GM18520 (cell line): ENCODE measurements around the gene FAM163A.

Source experiments
- ATAC-seq: cut with Tn5 transposase; IDR thresholded peaks from one replicate; pipeline ENCODE4 v1.9.1; 2021; ENCODE audit not compliant: unreplicated experiment

The FAM163A gene

DNA sequence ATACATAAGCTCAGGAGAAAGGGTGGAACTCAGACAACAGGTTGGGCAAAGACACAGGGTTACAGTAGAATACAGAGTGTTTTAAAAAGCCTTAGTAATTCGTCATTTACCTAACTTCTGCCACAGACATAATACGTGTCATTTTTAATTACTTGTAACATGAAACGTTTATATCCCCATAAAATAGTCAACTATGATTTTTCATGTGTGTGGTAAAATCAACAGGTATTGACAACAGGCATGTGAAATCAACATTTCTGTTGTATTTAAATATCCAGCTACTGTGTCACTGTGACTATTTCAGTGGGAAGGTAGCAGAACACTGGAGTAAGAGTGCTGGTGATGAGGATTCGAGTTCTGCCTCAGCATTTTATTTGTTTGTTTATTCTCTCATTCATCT, 5.7 kb downstream of the FAM163A start:
- ATAC-seq: no peak

DNA sequence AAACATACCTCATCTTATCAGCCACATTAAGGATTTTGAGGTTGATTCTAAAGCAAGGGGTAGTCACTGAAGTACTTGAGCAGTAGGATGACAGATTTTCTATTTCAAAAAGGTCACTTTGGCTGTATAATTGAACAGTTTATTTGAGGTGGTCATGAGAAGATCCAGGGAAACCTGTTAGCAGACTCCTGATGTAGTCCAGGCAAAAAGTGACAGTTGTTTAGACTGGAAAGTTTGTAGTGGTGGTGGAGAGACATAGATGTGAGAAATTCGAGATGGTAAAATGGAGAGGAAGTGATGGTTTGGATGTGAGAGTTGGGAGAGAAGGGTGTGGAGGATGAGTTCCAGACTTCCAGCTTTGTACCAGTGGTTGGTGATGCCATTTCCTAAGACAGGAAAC, 7.5 kb downstream of the FAM163A start:
- no peak for ATAC-seq

DNA sequence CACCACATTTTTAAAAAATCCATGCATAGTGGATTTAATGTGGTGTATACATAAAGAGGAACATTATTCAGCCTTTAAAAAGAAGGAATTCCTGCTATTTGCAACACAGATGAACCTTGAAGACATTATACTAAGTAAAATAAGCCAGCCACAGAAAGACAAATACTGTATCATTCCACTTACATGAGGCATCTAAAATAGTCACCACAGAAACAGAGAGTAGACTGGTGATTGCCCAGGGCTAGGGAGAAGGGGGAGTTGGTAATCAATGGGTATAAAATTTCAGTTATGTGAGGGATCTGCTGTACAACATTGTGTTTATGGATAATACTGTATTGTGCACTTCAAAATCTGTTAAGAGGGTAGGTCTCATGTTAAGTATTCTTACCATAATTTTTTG, 10.0 kb downstream of the FAM163A start:
- ATAC-seq: no peak

DNA sequence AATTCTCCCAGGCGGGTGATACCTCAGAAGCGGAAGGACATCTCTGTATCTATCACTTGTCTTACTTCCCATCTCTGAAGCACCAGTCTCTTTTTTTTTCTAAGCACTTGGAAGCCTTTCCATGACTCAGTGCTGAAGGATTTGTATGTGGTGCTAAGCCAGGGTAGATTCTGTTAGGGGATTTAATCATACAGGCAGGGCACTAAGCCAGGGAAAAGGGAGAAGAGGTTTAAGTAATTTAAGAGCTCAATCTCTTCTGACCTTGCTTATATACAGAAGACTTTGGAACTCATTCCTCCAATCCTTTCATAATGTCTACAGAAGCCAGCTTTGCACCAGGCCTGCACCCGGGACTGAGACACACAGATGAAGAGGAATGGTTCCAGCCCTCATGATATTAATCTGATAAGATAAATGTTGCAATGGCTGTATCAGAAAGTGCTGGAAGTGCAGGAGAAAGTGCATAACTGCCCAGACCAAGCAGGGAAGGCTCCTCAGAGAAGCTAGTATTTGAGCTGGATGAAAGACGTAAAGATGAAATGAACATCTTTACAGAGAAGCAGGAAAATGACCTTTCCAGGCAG, 11.0 kb downstream of the FAM163A start:
- no peak for ATAC-seq

DNA sequence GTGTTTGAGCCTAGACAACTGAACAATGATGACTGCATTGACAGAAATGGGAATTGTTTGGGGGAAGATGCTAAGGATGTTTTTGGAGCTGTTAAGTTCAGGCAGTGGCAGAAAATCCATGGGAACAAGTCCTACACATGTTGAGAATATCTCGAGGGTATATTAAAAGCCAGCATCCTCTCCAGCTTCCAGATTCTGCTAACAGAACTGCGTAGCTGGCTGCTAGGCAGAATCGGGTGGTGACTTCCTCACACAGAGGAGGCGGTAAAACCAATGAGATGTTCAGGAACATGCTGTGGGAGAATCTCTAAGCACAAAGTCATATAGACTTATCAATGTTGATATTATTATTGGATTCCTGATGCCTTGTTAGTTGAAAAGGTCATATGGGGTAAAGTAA, 14.8 kb downstream of the FAM163A start:
- ATAC-seq: no peak

DNA sequence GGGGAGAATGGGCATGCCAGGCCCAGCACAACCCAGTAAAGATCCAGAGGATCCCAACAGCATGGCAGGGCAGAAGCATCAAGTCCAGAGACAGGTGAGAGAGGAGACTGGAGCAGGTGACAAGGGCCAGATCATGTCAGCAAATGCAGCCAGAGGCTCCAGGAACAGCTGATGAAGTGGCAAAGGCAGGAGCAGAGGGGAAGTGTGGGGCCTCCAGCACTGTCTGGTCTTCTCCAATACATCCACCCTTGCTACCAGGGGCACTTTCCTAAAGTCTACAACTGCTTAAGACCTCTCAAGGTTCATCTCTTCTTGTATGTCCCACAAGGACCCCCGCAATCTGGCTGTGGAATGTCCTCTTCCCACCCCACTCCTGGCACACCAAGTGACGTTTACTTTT, 17.4 kb downstream of the FAM163A start:
- ATAC-seq: no peak

DNA sequence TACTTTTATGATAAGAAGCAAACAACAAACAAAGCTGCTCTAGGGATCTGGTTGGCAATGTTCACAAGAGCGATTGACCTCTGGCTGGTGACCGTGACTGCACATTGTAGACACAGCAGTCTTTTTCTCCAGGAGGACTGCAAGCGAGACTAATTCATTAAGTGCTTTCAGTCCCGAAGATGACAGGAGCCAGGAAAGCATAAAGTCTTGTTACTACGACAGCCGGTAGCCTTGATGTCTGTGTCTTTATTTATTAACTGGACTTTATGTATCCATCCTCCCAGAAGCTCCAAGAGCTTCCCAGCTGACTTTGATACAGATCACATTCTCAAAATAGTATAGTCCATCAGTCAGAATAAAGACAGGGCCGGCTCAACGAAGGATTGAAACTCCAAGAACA, 18.2 kb downstream of the FAM163A start:
- ATAC-seq: no peak

DNA sequence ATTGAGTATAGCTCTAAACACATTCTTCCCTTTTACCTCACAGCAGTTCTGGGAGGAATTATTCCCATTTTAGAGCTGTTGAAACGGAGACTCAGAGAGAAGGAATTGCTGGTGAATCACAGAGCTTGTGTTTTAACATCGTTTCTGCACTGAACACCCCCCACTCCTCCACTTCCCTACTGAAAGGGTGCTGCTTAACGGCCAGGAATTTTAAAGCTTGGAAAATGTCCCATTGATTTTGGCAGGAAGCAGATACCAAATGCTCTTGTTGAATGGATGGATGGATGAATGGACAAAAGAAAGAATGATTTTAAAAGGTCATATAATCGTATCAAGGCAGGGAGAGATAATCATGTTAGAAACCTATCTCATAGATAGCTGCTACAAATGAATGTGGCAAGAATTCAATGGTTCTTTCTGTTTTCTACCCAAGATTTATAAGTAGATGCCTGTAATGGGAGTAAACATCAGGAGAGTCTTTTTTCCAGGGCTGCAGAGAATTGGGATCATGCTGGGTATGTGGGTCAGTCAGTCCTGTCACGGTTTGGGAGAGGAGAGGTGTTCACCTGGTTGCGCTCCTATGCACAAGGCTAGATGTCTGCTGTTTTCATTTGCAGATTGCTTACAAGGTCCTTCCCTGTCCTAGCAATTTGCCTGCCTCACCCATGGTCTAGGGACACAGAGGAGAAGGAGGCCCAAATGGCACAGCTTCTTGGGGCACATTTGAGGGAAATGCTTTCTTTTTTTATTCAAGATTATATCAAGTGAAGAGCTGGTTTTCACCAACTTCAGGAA, 19.0 kb downstream of the FAM163A start:
- ATAC-seq: no peak

DNA sequence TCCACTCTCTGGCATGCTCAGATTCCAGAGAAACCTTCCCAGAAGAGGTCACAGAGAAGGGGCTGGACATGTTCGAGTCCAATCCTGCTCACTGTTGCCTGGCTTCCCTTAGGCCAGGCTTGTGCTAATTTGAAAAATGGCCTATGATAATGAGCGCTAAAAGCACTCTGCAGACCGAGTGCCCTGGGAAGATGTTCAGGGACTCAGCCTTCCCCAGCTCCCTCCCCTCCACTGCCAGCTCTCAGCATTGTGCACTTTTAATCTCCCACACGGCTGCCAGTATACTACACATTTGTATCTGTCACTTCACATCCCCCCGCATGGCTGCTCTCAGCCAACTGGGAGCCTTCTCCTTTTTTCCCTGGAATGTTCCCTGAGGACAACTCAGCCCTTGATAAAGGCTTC, 24.1 kb downstream of the FAM163A start:
- no peak for ATAC-seq

DNA sequence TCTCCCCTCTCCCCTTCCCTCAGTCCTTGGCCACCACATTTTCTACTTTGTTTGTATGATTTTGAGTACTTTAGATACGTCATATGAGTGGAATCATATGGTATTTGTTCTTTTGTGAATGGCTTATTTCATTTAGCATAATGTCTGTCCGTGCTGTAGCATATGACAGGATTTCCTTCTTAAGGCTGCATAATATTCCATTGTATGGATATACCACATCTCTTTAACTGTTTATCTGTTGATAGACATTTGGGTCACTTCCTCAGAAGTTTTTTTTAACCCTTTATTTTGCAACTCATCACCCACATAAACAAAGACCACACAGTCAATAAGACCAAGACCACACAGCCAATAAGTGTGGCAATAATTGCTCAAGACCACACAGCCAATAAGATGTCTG, 24.9 kb downstream of the FAM163A start:
- ATAC-seq: no peak

DNA sequence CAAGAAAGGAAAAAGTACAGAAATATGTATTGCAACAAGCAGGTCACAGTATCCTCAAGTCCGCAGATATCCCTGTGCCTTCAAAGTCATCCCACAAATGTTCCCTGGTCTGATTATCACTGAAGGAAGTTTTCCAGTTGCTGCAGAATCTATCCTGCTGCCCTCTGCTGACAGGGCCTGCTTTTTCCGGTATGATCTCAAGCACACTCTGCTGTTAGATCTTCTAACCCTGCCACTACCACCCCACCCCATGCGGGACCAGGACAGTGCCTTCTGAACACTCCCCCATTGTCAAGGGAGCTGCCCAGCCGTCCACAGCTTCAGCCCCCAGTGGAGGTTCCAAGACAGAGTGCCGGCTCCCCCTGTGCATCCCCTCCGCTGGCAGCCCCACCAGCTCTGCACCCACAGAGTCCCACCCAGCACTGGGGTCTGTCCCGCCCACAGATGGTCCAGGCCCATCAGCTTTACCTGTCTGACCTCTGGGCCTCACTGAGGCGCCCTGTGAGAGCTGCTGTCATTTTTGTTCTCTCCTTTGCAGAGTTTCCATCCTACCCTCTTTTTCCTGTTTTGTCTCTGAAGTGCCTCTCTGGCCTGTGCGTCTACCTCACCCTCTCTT, 27.9 kb downstream of the FAM163A start:
- ATAC-seq: no peak

DNA sequence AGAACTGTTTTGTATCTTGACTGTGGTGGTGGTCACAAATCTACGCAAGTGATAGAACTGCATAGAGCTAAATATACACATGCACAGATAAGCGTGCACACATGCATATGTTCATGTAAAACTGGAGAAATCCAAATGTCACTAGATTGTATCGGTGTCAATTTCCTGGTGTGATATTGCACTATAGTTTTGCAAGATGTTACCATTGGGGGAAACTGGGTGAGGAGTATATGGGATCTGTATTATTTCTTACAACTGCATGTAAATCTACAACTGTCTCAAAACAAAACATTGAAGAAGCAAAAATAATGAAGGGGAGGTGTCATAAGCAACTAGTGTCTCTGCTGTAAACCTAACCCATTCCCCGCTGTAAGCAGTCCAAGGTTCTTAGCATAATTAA, 30.2 kb downstream of the FAM163A start:
- ATAC-seq: no peak

DNA sequence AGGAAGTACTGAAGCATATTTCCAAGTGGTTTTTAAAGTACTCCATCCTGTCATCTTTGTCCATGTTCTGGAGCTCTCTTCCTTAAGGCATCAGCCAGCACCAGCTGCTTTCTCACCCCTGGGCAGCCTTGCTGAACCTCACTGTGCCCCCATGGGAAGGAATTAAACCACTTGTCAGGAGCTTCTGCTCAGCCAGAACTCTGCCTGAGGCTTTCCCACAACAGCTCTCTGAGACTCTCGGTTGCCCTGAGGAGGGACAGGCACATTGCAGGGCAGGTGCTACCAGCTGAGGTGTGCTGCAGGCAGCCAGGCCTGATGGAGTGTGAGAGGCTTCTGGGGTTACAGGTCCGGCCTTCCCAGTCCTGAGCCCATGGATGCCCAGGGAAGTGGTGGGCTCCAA, 30.9 kb downstream of the FAM163A start:
- no peak for ATAC-seq

DNA sequence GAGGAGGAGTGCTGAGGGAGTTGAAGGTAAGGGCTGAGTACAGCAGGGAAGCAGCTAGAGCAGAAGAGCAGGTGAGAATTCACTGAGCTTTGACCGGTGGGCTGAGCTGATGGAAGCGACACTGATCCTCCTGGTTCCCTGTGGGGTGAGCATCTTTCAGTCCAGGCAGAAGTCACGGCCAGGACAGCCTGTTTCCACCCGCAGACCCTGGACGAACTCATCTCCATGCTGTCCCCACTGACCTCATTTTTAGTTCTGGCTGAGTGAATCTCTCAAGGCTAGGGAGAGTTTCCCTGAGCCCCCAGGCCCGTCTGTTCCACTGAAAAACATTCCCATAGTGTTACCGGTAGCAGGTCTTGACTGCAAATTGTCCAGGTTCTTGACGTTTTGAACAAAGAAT, 31.5 kb downstream of the FAM163A start:
- no peak for ATAC-seq

DNA sequence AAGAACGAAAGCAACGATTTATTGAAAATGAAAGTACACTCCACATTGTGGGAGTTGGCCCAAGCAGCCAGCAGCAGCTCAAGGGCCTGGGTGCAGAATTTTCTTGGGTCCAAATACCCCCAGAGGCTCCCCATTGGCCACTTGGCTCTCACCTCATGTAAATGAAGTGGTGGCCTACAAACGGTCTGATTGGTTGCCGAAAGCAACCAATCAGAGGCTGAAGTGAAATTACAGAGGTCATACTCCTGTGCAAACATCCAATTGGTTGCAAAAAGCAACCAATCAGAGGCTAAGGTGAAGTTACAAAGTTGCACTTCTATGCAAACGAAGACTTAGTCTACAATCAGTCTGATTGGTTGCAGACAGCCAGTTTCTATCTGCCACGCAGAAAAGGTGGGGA, 31.9 kb downstream of the FAM163A start:
- ATAC-seq: no peak

DNA sequence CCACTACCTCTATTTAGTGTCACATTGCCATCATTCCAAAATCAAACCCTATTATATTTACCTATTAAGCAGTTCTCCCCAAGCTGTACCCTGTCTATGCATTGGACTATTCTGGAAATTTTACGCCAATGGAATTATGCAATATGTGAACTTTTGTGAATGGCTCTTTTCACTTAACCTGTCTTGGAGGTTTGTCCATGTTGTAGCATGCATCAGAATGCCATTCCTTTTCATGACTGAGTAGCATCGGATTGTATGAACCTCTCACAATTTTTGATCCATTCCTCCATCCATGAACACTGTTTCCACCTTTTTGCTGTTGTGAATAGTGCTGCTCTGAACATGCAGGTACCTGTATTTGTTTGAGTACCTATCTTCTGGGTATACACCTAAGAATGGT, 33.7 kb downstream of the FAM163A start:
- ATAC-seq: no peak

DNA sequence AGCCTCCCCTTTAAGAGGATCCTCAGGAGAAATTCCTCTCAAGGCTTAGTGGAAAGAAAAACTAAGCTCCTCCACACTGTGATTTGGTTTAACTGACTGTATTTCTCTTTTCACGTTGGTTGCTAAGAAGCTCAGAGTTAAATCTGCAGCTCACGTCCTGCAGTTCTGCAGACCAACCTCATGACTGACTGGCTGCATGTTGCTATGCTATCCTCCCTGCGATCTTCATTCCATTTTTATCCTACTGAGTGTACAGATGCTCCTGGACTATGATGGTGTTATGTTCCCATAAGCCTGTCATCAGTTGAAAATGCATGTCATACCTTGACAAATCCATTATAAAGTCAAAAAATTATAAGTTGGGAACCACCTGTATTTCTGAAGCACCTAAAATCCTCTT, 34.6 kb downstream of the FAM163A start:
- no peak for ATAC-seq

DNA sequence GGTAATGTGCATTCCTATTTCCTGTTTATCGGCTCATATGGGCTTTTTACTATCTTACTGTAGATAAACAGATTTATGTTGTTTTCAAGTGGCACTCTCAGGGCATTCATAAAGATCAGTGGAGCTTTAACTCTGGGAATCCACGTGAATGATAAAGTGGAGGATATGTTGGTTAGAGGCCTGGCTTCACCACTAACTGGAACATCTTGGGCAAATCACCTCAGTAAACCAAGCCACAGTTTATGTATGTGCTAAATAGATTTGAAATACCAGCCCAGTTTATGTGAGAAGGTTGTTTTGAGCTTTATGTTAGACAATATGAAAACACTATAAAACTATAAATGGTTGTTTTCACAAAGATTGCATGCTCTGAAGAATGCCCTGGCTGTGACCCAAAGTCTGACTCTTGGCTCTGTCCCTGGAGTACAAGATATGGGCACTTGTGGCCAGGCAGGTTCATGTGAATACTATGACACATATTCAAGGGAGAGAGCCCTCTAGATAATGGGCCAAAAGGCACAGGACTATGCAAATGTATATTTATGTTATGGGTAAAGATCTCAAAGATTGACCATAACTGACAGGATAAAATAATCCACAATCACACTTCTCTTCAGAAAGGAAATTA, 36.7 kb downstream of the FAM163A start:
- ATAC-seq: no peak

DNA sequence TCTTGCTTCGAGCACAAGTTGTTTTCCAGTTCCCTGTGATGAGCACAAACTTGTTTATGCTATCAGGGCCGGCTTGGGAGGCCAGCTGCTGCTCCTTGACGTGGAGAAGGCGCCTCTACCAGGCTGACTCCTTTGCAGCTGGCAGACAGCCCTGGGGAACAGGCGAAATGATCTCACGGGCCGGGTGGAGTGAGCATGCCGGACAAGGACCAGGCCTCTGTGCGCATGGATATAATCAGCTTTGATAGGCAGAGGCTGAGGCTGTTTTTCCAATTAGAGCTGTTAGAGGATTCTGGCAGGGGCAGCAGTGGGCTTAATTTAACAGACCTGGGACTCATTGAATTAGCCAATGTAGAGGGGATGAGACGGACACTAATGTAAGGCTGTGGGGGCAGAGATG, 38.9 kb downstream of the FAM163A start:
- no peak for ATAC-seq

DNA sequence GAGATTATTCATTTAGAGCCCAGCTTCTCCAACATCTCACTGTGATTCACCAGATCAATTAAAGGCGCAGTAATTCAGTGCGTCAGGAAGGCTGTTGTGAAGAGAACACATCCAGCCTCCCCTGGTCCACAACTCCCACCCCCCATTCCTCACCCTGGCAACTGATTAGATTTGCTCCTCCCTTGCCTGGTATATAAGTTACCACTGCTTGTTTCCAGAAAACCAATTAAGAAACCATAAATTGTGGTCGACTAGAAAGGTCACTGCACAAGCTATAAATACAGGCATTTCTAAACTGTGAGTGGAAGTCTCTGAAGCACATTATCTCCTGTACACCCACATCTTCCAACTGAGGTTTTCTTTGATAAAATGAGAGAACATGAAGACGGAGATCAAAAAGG, 41.9 kb downstream of the FAM163A start:
- no peak for ATAC-seq

DNA sequence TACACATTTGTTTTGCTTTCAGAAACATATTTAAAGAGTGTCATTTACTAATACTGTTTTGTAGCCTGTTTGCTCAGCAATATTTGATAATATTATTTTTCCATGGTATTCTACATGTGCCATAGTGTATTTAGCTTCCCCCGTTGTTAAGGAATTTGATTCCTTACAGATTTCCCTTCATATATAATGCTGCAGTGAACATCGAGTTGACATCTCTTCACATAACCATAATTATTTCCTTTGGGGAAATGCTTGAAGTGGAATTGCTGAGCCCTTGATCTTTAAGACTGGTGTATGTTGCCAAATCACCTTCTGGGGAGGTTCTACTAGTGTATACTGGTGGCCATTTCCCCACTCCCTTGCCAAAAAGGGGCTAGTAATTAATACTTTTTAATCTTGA, 42.6 kb downstream of the FAM163A start:
- ATAC-seq: no peak
